Peyer's patch (tissue), 4 donors: ENCODE data around the gene KCTD15.

ENCODE experiments used
- CTCF ChIP-seq, 6 experiments: fragments of 450-650 bp in 4 of 6; fragments of 200-600 bp in 2 of 6; sonication (generic) in 1 of 6; IDR thresholded peaks; one replicate each; pipeline ENCODE4 v1.5.1; 2017 to 2019; ENCODE audit warnings: antibody characterized with exemption in 6 of 6, mild to moderate bottlenecking in 3 of 6, moderate library complexity in 1 of 6
- POLR2A ChIP-seq, 2 donors: fragments of 450-650 bp; IDR thresholded peaks; one replicate each; pipeline ENCODE4 v1.5.1; 2017; ENCODE audit warnings: antibody characterized with exemption in 2 of 2, mild to moderate bottlenecking in 2 of 2, moderate library complexity in 2 of 2

DNA sequence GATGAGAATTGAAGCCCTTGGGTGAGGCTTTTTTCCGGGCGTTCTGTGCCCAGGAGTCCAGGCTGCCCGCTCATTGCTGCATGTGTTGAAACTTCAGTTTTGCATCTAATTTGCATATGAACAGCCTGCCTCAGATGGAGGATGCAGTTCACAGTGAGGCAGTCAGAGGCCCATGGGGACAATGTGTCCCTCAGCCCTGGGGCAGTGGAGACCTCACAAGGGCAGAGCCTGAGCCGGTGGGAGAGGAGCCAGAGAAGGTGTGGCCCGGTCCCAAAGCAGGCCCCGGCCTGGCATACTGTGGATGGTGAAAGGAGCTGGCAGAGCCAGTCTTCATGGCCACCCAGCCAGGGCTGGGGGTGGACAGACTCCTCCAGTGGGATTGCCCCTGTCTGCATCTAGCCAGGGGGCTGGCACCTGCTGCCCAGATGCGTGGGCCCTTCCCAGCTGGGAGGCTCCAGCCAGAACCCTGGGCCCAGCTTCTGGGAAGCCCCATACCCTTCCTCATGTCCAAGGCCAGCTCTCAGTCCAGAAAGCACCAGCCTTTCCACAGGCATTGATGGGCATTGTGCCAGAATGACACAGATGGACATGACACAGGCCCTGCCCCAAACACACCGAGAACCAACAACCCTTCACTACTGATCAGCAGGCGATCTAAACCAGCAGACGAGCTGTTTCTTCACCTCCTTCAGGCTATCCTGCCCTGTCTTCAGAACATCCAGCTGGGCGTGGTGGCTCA, 32.9 kb upstream of the KCTD15 start:
- TF ChIP-seq CTCF (IDR thresholded peaks at IDR 0.05) (no peak), POLR2A (IDR thresholded peaks at IDR 0.05) (no peak)
